ENCODE data around the gene RITA1. TPM values are rescaled to one million over a fixed set of nuclear protein-coding genes. Genes with fewer than 3 reads are reported as not detected.

The RITA1 gene
- total RNA-seq, 1 donor from 2014 or later, result 48.4 TPM

DNA sequence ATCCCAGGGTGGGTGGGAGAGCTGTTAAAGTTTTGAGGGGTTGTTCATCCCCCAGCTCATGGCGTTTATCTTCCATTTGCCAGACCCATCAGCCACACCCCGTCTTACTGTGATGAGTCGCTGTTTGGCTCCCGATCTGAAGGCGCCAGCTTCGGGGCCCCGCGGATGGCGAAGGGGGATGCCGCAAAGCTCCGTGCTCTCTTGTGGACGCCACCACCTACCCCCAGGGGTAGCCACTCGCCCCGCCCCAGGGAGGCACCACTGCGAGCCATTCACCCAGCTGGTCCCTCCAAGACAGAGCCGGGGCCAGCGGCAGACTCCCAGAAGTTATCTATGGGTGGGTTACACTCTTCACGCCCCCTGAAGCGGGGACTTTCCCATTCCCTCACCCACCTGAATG is 5.7 kb downstream of the RITA1 start:
- no peak overlapping the region for H3K4me3 ChIP-seq
- intact Hi-C loops (cut with DNase I), result no loop called here
- H3K27me3 ChIP-seq, result no peaks in the 10 kb centered on the region
- H3K9me3 ChIP-seq, result no peaks in the 10 kb centered on the region
- DNase-seq (ENCODE audit: low spot score in 2 of 2), result no peak
- H3K27ac ChIP-seq, result peak overlapping the region; percentile 78 to 88
- H3K36me3 ChIP-seq, result peaks cover 5 to 18% of the 10 kb centered on the region in 2 donors
- TF ChIP-seq, protein P1, sequence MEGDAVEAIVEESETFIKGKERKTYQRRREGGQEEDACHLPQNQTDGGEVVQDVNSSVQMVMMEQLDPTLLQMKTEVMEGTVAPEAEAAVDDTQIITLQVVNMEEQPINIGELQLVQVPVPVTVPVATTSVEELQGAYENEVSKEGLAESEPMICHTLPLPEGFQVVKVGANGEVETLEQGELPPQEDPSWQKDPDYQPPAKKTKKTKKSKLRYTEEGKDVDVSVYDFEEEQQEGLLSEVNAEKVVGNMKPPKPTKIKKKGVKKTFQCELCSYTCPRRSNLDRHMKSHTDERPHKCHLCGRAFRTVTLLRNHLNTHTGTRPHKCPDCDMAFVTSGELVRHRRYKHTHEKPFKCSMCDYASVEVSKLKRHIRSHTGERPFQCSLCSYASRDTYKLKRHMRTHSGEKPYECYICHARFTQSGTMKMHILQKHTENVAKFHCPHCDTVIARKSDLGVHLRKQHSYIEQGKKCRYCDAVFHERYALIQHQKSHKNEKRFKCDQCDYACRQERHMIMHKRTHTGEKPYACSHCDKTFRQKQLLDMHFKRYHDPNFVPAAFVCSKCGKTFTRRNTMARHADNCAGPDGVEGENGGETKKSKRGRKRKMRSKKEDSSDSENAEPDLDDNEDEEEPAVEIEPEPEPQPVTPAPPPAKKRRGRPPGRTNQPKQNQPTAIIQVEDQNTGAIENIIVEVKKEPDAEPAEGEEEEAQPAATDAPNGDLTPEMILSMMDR (IDR thresholded peaks at IDR 0.05), result no peak
- H3K4me1 ChIP-seq, result peaks cover 14 to 25% of the 10 kb centered on the region in 2 donors

DNA sequence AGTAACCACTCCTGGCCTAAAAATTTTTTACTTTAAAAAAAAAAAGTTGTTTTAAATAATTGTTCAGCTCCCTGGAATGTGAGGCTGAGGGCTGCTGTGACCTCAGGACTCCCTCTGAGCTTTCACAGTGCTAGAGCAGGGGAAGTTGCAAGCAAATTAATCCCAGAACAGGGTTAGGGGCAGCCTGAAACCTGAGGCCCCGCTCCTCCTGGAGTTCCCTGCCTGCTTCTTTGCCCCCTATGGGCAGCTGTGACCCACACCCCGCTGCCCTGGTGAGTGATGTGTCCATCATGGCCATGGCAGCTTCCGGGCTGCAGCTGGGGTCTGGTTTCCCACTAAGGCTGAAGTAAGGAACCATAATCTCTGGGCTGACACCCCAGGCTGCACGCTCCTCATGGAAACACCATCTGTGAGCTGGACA is 9.5 kb downstream of the RITA1 start:
- Histone ChIP-seq H3K27me3 (no peaks in the 10 kb centered on the region), H3K9me3 (no peaks in the 10 kb centered on the region), H3K4me3 (no peak overlapping the region), H3K4me1 (peaks cover 9 to 21% of the 10 kb centered on the region in 2 donors), H3K36me3 (peaks cover 5 to 13% of the 10 kb centered on the region in 2 donors), H3K27ac (peak overlapping the region; percentile 78 to 88)
- DNase-seq (ENCODE audit: low spot score in 2 of 2), result no peak
- intact Hi-C loops (cut with DNase I), result loop anchor here (2.0 kb wide), 1 partner anchor 140 kb away; the partner anchor contains the start of gene SLC8B1
- TF ChIP-seq, protein P1 (IDR thresholded peaks at IDR 0.05), result no peak

DNA sequence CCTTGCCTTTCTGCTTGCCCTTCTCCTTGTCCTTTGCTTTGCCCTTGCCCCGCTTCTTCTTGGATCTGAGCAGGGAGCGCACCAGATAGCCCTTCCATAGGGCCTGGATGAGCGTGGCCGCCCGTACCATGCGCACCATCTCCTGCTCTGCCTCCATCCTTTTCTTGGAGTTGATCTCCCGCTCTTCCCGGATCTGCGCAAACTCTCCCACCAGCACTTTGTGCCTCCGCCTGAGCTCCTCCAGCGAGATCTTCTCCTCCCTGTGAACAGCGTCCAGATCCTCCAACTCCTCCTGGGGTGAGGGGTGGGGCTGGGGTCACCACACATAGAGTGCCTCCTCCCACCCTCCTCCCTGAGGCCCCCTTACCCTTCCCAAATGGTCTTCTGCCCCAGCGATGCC is 10.1 kb downstream of the RITA1 start:
- no peak for DNase-seq (ENCODE audit: low spot score in 2 of 2)
- Histone ChIP-seq H3K27ac (peak overlapping the region; percentile 78 to 88), H3K36me3 (peaks cover 5 to 13% of the 10 kb centered on the region in 2 donors), H3K9me3 (no peaks in the 10 kb centered on the region), H3K4me1 (peaks cover 9 to 21% of the 10 kb centered on the region in 2 donors), H3K27me3 (no peaks in the 10 kb centered on the region), H3K4me3 (no peak overlapping the region)
- TF ChIP-seq, protein P1 (IDR thresholded peaks at IDR 0.05), result no peak
- intact Hi-C loops (cut with DNase I), result loop anchor here (2.0 kb wide), 1 partner anchor 139 kb away; the partner anchor contains the start of gene SLC8B1

DNA sequence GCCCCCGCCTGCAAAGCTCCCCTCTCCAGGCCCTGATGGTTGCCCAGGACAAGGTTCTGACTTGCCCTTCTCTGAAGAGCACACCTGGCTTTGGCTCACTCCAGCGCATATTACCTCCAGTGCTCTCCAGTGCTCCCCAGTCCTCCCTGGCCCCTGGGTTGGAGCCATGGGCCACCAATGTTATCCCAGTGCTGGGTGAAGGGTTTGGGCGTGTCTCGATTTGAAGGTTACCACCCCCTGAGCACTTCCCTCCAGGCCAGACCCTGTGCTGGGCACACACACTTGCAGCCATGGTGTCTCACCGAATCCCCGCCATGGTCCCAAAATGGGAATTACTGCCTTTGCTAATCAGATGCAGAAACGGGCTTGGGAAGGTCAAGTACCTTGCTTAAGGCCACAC is 11.1 kb downstream of the RITA1 start:
- Histone ChIP-seq H3K27ac (peak overlapping the region; percentile 28 to 37), H3K9me3 (no peaks in the 10 kb centered on the region), H3K36me3 (peaks cover 4 to 7% of the 10 kb centered on the region in 2 donors), H3K4me1 (peaks cover 9 to 21% of the 10 kb centered on the region in 2 donors), H3K4me3 (no peak overlapping the region), H3K27me3 (no peaks in the 10 kb centered on the region)
- no peak for DNase-seq (ENCODE audit: low spot score in 2 of 2)
- TF ChIP-seq, protein P1 (IDR thresholded peaks at IDR 0.05), result no peak
- intact Hi-C loops (cut with DNase I), result loop anchor here (2.0 kb wide), 3 partner anchors 18 to 102 kb away; no protein-coding TSS in a partner anchor

DNA sequence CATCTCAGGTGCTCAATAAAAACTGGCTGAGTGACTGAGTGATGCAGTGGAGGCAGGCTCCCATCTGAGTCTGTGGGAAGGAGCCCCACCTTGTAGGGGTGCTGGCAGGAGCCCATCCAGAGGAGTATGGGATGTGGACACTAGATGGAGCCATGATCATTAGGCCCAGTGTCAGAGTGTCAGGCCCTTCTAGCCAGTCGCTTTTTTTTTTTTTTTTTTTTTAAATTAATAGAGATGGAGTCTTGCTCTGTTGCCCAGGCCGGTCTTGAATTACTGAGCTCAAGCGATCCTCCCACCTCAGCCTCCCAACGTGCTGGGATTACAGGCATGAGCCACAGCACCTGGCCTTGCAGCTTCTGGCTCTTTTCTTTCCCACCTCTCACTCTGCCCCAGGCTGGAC is 11.5 kb downstream of the RITA1 start:
- H3K36me3 ChIP-seq, result peaks cover under 1 to 3% of the 10 kb centered on the region in 2 donors
- no peak overlapping the region for H3K4me3 ChIP-seq
- H3K27ac ChIP-seq, result peak overlapping the region in 1 of 2 donors; percentile 37
- TF ChIP-seq, protein P1 (IDR thresholded peaks at IDR 0.05), result peak; percentile 49 to 76 (median 68)
- peaks cover 9 to 21% of the 10 kb centered on the region in 2 donors for H3K4me1 ChIP-seq
- peak in 1 of 2 donors; percentile 90 for DNase-seq (ENCODE audit: low spot score in 2 of 2)
- no peaks in the 10 kb centered on the region for H3K9me3 ChIP-seq
- H3K27me3 ChIP-seq, result no peaks in the 10 kb centered on the region
- intact Hi-C loops (cut with DNase I), result loop anchor here (1.0 to 2.0 kb wide), 4 partner anchors 18 to 102 kb away; no protein-coding TSS in a partner anchor

All from ascending aorta (tissue), 2 donors.